ENCODE measurements around the gene RIOX2.

- TF ChIP-seq POLR2A (IDR thresholded peaks at IDR 0.05) (no peak), CTCF (IDR thresholded peaks at IDR 0.05) (no peak)
These were observed 2.8 kb upstream of the RIOX2 start for GRCh38 chr3:97974996-97975395.
